ENCODE data around the gene SAMD11.

DNA sequence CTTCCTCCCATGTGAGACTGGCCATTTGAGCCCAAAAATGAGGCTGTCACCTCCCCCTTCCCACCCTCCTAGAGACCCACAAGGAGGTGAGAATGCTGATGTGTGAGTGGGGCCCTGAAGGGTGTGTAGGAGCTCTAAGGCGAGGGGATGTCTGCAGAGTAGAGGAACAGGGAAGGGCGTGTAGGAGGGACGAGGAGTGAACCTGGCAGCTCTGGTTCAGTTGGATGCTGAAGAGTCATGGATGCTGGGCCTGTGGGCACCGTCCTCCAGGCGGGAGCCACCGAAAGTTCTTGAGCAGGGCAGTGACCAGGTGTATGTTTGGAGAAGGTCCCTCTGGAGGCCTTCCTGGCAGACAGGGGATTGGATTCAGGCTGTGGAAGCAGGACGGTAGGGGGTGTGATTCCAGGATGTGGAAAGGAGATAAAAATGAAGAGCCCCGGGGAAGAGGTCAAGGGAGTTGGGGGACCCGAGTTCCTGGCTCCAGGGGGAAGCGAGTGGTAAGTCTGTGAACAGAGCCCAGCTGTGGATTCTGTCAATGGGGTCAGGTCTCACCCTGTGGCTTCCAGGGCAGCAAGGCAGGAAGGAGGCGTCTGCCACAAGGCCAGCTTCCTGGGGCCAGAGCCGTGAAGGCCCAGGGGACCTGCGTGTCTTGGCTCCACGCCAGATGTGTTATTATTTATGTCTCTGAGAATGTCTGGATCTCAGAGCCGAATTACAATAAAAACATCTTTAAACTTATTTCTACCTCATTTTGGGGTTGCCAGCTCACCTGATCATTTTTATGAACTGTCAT lies 7.9 kb downstream of the SAMD11 start:
- TF ChIP-seq CTCF (IDR thresholded peaks at IDR 0.05) (no peak), POLR2A (IDR thresholded peaks at IDR 0.05) (no peak), EP300 (IDR thresholded peaks at IDR 0.05) (no peak)
